OCI-M2 (cell line): ENCODE results near the gene NDUFV1.
"Not testable (repeated sequence)": the region's sequence is repeated elsewhere in the genome, so short reads cannot be mapped to it uniquely, and the experiment has no call there.

ENCODE experiments used
- DNase-seq: peaks from one replicate; lab custom pipeline; 2025; ENCODE audit not compliant: unreplicated experiment; lab: John Stamatoyannopoulos, UW

The NDUFV1 gene

DNA sequence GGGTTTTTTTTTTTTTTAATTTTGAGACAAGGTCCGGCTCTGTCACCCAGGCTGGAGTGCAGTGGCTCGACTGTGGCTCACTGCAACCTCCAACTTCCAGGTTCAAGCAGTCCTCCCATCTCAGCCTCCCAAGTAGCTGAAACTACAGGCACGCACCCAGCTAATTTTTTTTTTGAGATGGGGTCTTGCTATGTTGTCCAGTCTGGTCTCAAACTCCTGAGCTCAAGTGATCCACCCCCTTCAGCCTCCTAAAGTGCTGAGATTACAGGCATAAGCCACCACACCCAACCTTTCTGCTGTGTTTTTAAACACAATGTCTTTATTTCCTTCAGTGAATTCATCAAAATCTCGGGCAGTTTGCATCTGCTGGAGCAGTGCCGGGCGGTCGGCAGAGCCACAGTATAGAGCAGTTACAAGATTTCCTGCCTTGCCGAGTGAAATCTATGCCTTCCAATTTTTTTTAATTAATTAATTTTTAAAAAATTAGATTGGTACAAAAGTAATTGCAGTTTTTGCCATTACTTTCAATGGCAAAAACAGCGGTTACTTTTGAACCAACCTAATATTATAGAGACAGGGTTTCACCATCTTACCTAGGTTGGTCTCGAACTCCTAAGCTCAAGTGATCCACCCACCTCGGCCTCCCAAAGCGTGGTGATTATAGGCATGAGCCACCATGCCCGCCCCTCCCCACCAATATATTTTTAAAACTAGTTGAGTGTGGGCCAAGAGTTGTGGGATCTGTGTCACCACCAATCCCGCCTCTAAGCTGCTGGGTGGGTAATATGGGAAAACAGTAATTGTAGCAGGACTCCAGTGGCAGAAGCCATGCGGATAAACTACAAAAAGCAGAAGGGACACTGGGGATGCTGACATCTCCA, 46.5 kb downstream of the NDUFV1 start:
- no peak for DNase-seq

DNA sequence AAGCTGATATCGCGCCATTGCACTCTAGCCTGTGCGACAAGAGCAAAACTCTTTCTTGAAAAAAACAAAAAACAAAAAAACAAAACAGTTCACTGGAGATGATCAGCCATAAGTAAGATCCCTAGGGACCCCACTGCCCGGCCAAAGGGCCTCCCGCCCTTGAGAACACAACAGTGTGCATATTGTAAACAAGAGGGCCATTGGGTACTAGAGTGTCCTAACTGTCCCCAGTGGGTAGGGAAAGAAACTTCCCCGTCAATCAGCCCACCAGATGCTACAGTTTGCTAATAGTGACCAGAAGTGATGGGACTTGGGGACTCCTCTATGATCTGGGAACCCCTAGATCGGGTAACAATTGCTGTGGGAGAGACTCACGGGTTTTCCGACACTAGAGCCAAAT, 47.5 kb downstream of the NDUFV1 start:
- no peak for DNase-seq

DNA sequence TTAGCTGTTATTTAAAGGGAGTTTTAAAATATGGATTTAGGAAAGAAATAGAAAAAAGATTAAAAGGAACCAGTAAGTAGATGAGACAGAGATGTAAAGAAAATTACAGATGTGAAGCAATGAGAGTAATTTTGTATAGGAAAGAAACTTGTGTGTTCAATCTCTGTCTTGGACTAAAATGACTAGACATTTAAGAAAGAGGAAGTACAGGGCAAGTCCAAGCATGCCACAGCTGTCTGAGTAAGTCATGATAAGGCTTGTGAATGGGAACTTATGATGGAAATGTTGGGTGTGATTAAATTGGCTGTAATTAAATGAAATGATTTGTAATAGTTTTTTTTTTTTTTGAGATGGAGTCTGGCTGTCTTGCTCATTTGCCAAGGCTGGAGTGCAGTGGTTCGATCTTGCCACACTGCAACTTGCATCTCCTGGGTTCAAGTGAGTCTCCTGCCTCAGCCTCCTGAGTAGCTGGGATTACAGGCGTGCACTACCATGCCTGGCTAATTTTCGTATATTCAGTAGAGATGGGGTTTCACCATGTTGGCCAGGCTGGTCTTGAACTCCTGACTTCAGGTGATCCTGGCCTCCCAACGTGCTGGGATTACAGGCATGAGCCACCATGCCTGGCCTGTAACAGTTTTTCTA, 49.7 kb downstream of the NDUFV1 start:
- DNase-seq: no peak

DNA sequence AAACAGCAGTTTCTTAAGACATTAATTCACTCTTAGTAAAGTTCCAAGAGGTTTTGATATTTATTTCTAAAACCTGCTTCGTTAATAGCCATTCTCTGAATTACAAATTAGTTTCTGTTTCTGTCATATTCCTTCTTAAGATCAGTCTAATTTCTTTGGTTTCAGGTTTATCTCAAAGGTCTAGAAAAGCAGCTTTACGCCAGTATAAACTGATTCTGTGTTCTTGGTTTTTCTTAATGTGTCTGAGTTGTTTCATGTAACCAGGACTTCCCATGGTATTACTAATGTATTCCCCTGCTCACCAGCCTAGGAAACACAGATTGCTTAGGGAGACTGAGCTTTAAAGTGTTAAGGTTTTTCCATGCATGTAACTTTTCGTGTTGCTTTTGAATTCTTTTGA, 50.6 kb downstream of the NDUFV1 start:
- no peak for DNase-seq

DNA sequence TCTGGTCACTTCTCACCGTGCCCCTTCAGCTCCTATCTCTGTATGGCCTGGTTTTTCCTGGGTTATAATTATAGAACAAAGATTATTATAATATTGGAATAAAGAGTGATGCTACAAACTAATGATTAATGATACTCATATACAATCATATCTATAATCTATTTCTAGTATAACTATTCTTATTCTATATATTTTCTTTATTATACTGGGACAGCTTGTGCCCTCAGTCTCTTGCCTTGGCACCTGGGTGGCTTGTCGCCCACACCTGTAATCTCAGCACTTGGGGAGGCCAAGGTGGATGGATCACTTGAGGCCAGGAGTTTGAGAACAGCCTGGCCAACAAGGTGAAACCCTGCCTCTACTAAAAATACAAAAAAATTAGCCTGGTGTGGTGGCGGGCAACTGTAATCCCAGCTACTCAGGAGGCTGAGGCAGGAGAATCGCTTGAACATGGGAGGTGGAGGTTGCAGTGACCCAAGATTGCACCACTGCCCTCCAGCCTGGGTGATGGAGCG, 53.0 kb downstream of the NDUFV1 start:
- DNase-seq: not testable (repeated sequence)

DNA sequence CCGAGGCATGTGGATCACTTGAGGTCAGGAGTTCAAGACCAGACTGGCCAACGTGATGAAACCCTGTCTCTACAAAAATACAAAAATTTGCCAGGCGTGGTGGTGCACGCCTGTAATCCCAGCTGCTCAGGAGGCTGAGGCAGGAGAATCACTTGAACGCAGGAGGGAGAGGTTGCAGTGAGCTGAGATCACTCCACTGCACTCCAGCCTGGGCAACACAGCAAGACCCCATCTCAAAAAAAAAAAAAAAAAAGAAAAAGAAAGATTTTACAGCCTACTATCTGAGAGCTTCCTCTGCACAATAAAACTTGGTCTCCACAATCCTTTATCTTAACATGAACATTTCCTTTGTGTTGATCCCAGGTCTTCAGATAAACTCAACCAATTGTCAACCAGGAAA, 54.0 kb downstream of the NDUFV1 start:
- DNase-seq: not testable (repeated sequence)
